HEK293 (cell line): Measurements from ENCODE around the gene ATP1B2.

Experiments used
- CTCF ChIA-PET: fragments of 350-600 bp; formaldehyde crosslinking; extraction: SDS; loops from one replicate; lab custom pipeline; 2021; ENCODE audit warnings: antibody characterized with exemption; lab: Yijun Ruan, JAX
- POLR2A ChIA-PET: fragments of 300-600 bp; formaldehyde crosslinking; extraction: SDS; loops from one replicate; lab custom pipeline; 2020; ENCODE audit warnings: antibody characterized with exemption, inconsistent platforms; lab: Yijun Ruan, JAX
- H3K27ac ChIP-seq: fragments of 200-500 bp; sonication (Bioruptor generic); 2 replicates; pipeline ENCODE4 v1.5.1; 2014; ENCODE audit warnings: low read depth, low read length, control low read depth, inconsistent platforms; ENCODE audit errors: extremely low read depth
- H3K36me3 ChIP-seq, 2 experiments: fragments of 200-500 bp in 1 of 2; sonication (Bioruptor generic) in 1 of 2; 1 replicate in 1 of 2; 2 replicates in 1 of 2; pipeline ENCODE4 v1.5.1; 2014 to 2017; ENCODE audit warnings: inconsistent platforms in 2 of 2, low read length in 2 of 2; ENCODE audit not compliant: control insufficient read depth in 2 of 2, insufficient read depth in 1 of 2
- H3K4me1 ChIP-seq: fragments of 200-500 bp; sonication (Bioruptor generic); 2 replicates; pipeline ENCODE4 v1.5.1; 2014; ENCODE audit warnings: mild to moderate bottlenecking, low read length, inconsistent platforms; ENCODE audit not compliant: control insufficient read depth, insufficient read depth
- H3K4me3 ChIP-seq: 2 replicates; pipeline ENCODE4 v1.5.1; 2011; ENCODE audit warnings: low read depth, mild to moderate bottlenecking, control low read depth, low read length, moderate library complexity
- H3K9me3 ChIP-seq: fragments of 200-500 bp; sonication (Bioruptor generic); 2 replicates; pipeline ENCODE4 v1.5.1; 2014; ENCODE audit warnings: low read depth, low read length, inconsistent platforms; ENCODE audit not compliant: control insufficient read depth, insufficient read depth
- EGR2 ChIP-seq: fragments of 450-650 bp; formaldehyde crosslinking; IDR thresholded peaks from 2 replicates; pipeline ENCODE4 v1.5.1; 2016; ENCODE audit warnings: low read depth, missing biosample characterization, missing genetic modification characterization
- GLIS1 ChIP-seq: fragments of 450-650 bp; formaldehyde crosslinking; IDR thresholded peaks from 2 replicates; pipeline ENCODE4 v1.5.1; 2016; ENCODE audit warnings: missing biosample characterization, missing genetic modification characterization
- KLF9 ChIP-seq: fragments of 450-650 bp; formaldehyde crosslinking; IDR thresholded peaks from 2 replicates; pipeline ENCODE4 v1.5.1; 2016; ENCODE audit warnings: missing biosample characterization, missing genetic modification characterization, low read depth
- PRDM1 ChIP-seq: fragments of 450-650 bp; formaldehyde crosslinking; IDR thresholded peaks from 2 replicates; pipeline ENCODE4; 2016; ENCODE audit warnings: missing biosample characterization, missing genetic modification characterization
- ZBTB26 ChIP-seq: fragments of 450-650 bp; formaldehyde crosslinking; optimal IDR thresholded peaks from 2 replicates; pipeline ENCODE3; 2016; ENCODE audit warnings: missing biosample characterization, mild to moderate bottlenecking, missing genetic modification characterization
- ZEB2 ChIP-seq: fragments of 450-650 bp; formaldehyde crosslinking; IDR thresholded peaks from 2 replicates; pipeline ENCODE4 v1.5.1; 2016; ENCODE audit warnings: missing biosample characterization, missing genetic modification characterization
- ZNF239 ChIP-seq: fragments of 450-650 bp; formaldehyde crosslinking; IDR thresholded peaks from 2 replicates; pipeline ENCODE4 v1.5.1; 2016; ENCODE audit warnings: missing biosample characterization, missing genetic modification characterization
- ZNF274 ChIP-seq, 2 experiments: fragments of 200-500 bp in 1 of 2; fragments of 450-650 bp in 1 of 2; sonication (Bioruptor generic) in 1 of 2; formaldehyde crosslinking in 1 of 2; IDR thresholded peaks; 2 replicates each; pipeline versions ENCODE4 v1.5.1 to v1.6.1; 2014 to 2016; ENCODE audit warnings: borderline replicate concordance in 1 of 2, inconsistent platforms in 1 of 2, low read length in 1 of 2, missing biosample characterization in 1 of 2, missing genetic modification characterization in 1 of 2
- ZNF280C ChIP-seq: fragments of 450-650 bp; formaldehyde crosslinking; IDR thresholded peaks from 2 replicates; pipeline ENCODE4 v1.5.1; 2016; ENCODE audit warnings: missing biosample characterization, missing genetic modification characterization
- ZNF280D ChIP-seq: fragments of 450-650 bp; formaldehyde crosslinking; IDR thresholded peaks from 2 replicates; pipeline ENCODE4 v1.5.1; 2016; ENCODE audit warnings: missing biosample characterization, missing genetic modification characterization
- ZNF324 ChIP-seq: fragments of 450-650 bp; formaldehyde crosslinking; IDR thresholded peaks from 2 replicates; pipeline ENCODE4 v1.5.1; 2016; ENCODE audit warnings: missing biosample characterization, missing genetic modification characterization
- ZNF335 ChIP-seq: fragments of 450-650 bp; formaldehyde crosslinking; conservative IDR thresholded peaks from 2 replicates; pipeline ENCODE4 v1.5.1; 2016; ENCODE audit warnings: missing biosample characterization, missing genetic modification characterization
- ZNF362 ChIP-seq: fragments of 450-650 bp; formaldehyde crosslinking; IDR thresholded peaks from 2 replicates; pipeline ENCODE4 v1.5.1; 2016; ENCODE audit warnings: missing biosample characterization, missing genetic modification characterization
- ZNF366 ChIP-seq: fragments of 450-650 bp; formaldehyde crosslinking; conservative IDR thresholded peaks from 2 replicates; pipeline ENCODE4 v1.5.1; 2016; ENCODE audit warnings: missing biosample characterization, missing genetic modification characterization
- ZNF394 ChIP-seq: fragments of 450-650 bp; formaldehyde crosslinking; IDR thresholded peaks from 2 replicates; pipeline ENCODE4 v1.5.1; 2016; ENCODE audit warnings: missing biosample characterization, missing genetic modification characterization, mild to moderate bottlenecking, moderate library complexity, borderline replicate concordance
- ZNF426 ChIP-seq: fragments of 450-650 bp; formaldehyde crosslinking; IDR thresholded peaks from 2 replicates; pipeline ENCODE4 v1.5.1; 2017; ENCODE audit warnings: missing biosample characterization, missing genetic modification characterization, mild to moderate bottlenecking, inconsistent platforms, moderate library complexity
- ZNF529 ChIP-seq: fragments of 450-650 bp; formaldehyde crosslinking; IDR thresholded peaks from 2 replicates; pipeline ENCODE4 v1.5.1; 2017; ENCODE audit warnings: missing genetic modification characterization, missing biosample characterization; ENCODE audit not compliant: insufficient replicate concordance
- ZNF580 ChIP-seq: fragments of 450-650 bp; formaldehyde crosslinking; IDR thresholded peaks from 2 replicates; pipeline ENCODE4 v1.5.1; 2016; ENCODE audit warnings: missing biosample characterization, missing genetic modification characterization
- ZNF626 ChIP-seq: fragments of 450-650 bp; sonication (Bioruptor Pico); formaldehyde crosslinking; IDR thresholded peaks from 2 replicates; pipeline ENCODE4 v1.5.1; 2018; ENCODE audit warnings: missing biosample characterization, missing genetic modification characterization, inconsistent platforms
- ZNF664 ChIP-seq: fragments of 450-650 bp; formaldehyde crosslinking; IDR thresholded peaks from 2 replicates; pipeline ENCODE4 v1.5.1; 2016; ENCODE audit warnings: missing biosample characterization, missing genetic modification characterization
- ZNF707 ChIP-seq: fragments of 450-650 bp; formaldehyde crosslinking; IDR thresholded peaks from 2 replicates; pipeline ENCODE4 v1.5.1; 2016; ENCODE audit warnings: missing biosample characterization, missing genetic modification characterization
- ZNF776 ChIP-seq: fragments of 450-650 bp; formaldehyde crosslinking; IDR thresholded peaks from 2 replicates; pipeline ENCODE4 v1.5.0; 2017; ENCODE audit warnings: missing biosample characterization, missing genetic modification characterization, borderline replicate concordance
- ZNF837 ChIP-seq: fragments of 450-650 bp; formaldehyde crosslinking; IDR thresholded peaks from 2 replicates; pipeline ENCODE4 v1.5.1; 2016; ENCODE audit warnings: missing biosample characterization, missing genetic modification characterization

ATP1B2 gene

GRCh38 chr17:7614425-7615264, 36.1 kb upstream of the ATP1B2 start, which contains the start of gene FXR2 (continued):
- TF ChIP-seq KLF9 (peak; percentile 96), ZNF324 (tag by site-specific recombination) (no peak), ZNF529 (tag by site-specific recombination) (no peak), ZNF426 (tag by site-specific recombination) (no peak), ZNF280D (tag by site-specific recombination) (no peak), ZNF776 (no peak), ZNF239 (no peak), ZNF626 (tag by site-specific recombination) (no peak), ZNF280C (tag by site-specific recombination) (no peak), ZNF837 (tag by site-specific recombination) (no peak), ZNF664 (no peak), GLIS1 (tag by site-specific recombination) (peak; percentile 78)

DNA sequence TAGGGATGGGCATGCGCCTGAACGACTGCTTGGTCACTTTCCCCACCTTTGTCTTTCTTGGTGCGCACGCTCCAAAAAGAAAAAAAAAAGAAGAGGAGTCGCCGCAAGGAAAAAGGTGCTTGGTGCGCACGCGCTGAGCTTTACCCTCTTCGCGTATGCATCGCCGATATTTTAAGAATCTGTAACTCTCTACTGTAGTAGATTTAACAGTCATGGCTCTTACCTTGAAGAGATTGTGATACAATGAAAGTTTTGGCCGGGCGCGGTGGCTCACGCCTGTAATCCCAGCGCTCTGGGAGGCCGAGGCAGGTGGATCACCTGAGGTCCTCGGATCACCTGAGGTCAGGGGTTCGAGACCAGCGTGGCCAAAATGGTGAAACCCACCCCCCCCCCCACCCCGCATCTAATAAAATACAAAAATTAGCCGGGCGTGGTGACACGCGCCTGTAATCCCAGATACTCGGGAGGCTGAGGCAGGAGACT, 35.4 kb upstream of the ATP1B2 start:
- CTCF ChIA-PET: interaction anchor here (0.6 to 5.1 kb wide), 22 partner anchors 9 to 503 kb away, joined by 3 to 30 read pairs (median 5); partner anchors contain the start of genes SAT2, TP53 and WRAP53
- peak; percentile 84 for TF ChIP-seq ZNF366 (tag by site-specific recombination)
- TF ChIP-seq ZNF239: no peak
- no peak for TF ChIP-seq EGR2 (tag by site-specific recombination)
- TF ChIP-seq ZNF362 (tag by site-specific recombination): peak; percentile 79
- peak; percentile 14 for TF ChIP-seq ZBTB26
- no peak for TF ChIP-seq ZNF274 (IDR thresholded peaks at IDR 0.05; ENCODE audit: low read length)
- TF ChIP-seq ZNF274 (tag by site-specific recombination; IDR thresholded peaks at IDR 0.05; ENCODE audit: borderline replicate concordance): no peak
- TF ChIP-seq ZNF394 (tag by site-specific recombination): peak; percentile 49; the same call in 1 of the 2 replicates
- peak; percentile 75; the same call in 1 of the 2 replicates for TF ChIP-seq ZEB2
- TF ChIP-seq ZNF335 (tag by site-specific recombination): peak; percentile 86
- TF ChIP-seq GLIS1 (tag by site-specific recombination): peak; percentile 3; the same call in 1 of the 2 replicates
- 0 out of 2 replicates have a peak, but pooled peaks have one; percentile 13 for TF ChIP-seq ZNF580 (tag by site-specific recombination)
- no peak for TF ChIP-seq ZNF707 (tag by site-specific recombination)
- peak; percentile 50 for TF ChIP-seq PRDM1 (tag by site-specific recombination)
- Histone ChIP-seq H3K4me1 (peaks cover 22% of the 10 kb centered on the region), H3K27ac (peak overlapping the region; percentile 97), H3K36me3 (peaks cover 21% of the 10 kb centered on the region in 2 experiments; a peak in 2 of 3 replicates), H3K9me3 (no peaks in the 10 kb centered on the region), H3K4me3 (peak overlapping the region; percentile 41)
- POLR2A ChIA-PET: interaction anchor here (0.6 to 6.9 kb wide), 20 partner anchors 9 to 373 kb away, joined by 3 to 52 read pairs (median 6); partner anchors contain the start of genes ATP1B2, CNTROB, EFNB3 and GABARAP
